ENCODE data around the gene C7orf25.

Gene C7orf25

DNA sequence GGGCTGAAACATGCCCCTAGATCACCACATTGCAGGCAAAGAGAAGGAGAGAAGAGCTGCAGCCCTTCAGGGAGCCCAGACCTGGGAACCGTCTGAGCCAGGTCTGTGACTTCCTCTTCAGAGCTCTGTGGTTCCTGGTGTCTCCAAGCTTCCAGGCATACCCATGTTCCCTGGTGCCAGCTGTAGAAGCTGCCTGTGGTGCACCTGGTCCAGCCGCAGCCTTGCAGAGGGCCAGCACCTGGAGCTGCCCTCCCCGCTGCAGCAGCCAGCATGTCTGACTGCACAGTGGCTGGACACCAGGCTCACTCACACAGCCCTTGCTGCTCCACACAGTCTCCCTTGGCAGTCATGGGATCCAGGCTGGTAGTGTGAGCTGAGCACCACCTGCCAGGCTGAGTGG lies 33.6 kb downstream of the C7orf25 start:
- no peak for DNase-seq

DNA sequence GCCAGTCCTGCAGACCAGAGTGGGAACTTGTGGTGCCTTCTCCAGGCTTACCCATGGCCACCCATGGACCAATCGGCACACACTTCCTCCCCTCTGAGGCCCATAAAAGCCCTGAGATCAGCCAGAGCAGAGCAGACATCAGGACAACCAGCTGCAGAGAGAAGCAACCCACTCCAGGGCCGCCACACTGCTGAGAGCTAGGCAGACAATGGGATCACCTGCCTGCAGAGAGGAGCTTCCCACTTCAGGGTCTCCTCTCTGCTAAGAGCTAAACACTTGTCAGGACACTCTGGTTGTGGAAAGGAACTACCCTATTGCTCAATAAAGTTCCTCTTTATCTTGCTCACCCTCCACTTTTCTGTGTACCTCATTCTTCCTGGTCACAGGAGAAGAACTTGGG lies 34.0 kb downstream of the C7orf25 start:
- DNase-seq: no peak

DNA sequence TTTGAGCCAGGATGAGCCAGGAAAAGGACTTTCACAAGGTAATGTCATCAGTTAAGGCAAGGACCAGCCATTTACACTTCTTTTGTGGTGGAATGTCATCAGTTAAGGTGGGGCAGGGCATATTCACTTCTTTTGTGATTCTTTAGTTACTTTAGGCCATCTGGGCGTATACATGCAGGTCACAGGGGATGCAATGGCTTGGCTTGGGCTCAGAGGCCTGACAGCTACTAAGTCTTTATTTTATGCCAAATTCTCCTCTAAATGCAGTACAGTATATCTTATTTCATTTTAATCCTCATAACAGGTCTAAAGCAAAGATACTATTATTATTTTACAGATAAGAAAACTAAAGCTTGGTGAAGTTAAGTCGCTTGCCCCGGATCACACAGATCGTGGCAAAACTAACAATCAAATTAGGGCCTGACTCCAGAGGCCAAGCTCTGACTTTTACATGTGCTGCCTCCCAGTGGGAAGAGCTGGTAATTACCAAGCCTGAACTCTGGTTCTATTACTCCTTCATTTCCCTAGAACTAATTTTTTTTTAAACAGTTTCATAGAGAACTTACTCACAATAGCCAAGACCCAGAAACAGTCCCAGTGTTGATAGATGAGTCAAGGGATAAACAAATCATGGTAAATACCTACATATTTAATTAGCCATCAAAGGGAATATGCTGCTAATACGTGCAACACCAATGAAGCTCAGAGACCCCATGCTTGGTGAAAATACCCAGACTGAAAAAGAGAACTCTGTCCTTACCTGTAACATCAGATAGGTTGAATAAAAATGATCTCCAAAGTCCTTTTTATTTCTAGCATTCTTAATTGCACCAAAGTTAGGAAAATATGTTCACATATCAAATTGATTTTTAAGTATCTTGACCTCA lies 35.4 kb downstream of the C7orf25 start:
- DNase-seq: no peak

DNA sequence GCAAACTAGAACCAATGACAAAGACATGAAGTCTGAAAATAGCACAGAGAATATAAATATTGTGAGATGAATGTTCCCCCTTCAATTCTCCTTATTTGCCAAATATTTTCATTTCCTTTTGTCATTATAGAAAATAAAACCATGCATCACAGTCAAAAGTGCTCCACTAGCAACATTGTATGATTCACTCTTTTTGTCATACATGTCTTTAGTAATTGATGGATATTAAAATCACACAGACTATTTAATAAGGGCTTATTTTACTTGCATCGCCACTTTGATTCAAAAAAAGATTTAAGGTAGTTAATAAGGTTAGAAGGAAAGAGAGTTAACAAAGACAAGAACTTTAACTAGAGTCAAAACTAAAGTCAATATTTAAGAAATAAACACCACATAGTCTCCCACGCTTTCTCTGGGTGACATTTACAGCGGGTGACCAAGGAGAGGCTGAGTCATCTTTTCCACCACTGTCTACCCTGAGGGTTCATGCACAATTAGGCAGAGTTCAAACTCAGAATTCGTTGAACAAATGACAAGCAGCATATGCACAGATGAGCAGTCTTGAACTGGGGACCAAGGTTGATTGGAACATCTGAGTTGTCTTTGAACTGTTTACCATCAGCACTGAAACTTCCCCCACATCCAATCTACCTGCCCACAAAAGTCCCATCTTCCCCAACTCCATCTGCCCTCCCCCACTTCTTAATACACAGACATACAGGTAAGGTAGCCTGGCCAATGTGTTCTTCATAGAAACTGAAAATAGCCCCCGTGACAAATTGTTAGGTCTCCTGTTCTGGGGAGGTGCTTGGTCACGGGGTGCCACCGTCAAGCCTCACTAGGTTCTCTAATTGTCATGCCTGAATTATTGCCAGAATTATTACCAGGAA lies 42.5 kb downstream of the C7orf25 start:
- DNase-seq: no peak

DNA sequence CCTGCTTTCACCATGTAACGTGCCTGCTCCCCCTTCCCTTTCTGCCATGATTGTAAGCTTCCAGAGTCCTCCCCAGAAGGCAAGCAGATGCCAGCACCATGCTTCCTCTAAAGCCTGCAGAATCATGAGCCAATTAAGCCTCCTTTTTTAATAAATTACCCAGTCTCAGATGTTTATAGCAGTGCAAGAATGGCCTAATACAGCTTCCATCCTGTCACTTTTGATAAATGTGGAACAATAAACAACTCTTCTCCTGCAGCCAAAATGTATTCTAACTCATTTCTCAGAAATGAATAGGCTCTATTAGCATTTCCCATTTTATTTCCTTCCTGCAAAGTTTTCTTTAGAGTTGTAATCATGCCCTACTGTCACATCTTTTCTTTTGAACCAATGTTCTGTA lies 43.4 kb downstream of the C7orf25 start:
- no peak for DNase-seq
